NB4 (cell line): Measurements from ENCODE around the gene ZFPM1.

Experiments used
- CTCF ChIP-seq: IDR thresholded peaks from one replicate; pipeline ENCODE4 v1.5.1; 2012; ENCODE audit warnings: low read depth, low read length
- MAX ChIP-seq: IDR thresholded peaks from 2 replicates; pipeline ENCODE4 v1.6.1; 2011; ENCODE audit warnings: low read depth, low read length
- MYC ChIP-seq: IDR thresholded peaks from 2 replicates; pipeline ENCODE4 v1.6.1; 2011; ENCODE audit warnings: low read depth, low read length
- POLR2A ChIP-seq: IDR thresholded peaks from 2 replicates; pipeline ENCODE4 v1.6.1; 2011; ENCODE audit warnings: mild to moderate bottlenecking; ENCODE audit not compliant: insufficient read length; ENCODE audit errors: extremely low read depth

- no peak for TF ChIP-seq POLR2A
- no peak for TF ChIP-seq CTCF
- TF ChIP-seq MAX, result no peak
- no peak for TF ChIP-seq MYC
These were observed 62.3 kb downstream of the ZFPM1 start for GRCh38 chr16:88515371-88515770.
